ENCODE data around the gene CLCN6. TPM values are rescaled to one million over a fixed set of nuclear protein-coding genes. Genes with fewer than 3 reads are reported as not detected.

Gene CLCN6
- total and polyA plus RNA-seq, 2 of the 13 experiments (the other 11 are each of a cell fraction or from before 2014, with no cell fraction given): 14.9 to 19.3 TPM

- TF ChIP-seq ZNF770 (CRISPR knock-in tag; IDR thresholded peaks at IDR 0.05): peak; percentile 74
- no peak for TF ChIP-seq KLF15 (CRISPR knock-in tag; IDR thresholded peaks at IDR 0.05; ENCODE audit: borderline replicate concordance)
- 0 out of 2 replicates have a peak, but pooled peaks have one; percentile 30 for TF ChIP-seq GFI1 (CRISPR knock-in tag; IDR thresholded peaks at IDR 0.05; ENCODE audit: borderline replicate concordance)
- TF ChIP-seq ZKSCAN1 (IDR thresholded peaks at IDR 0.05; ENCODE audit: low read length): no peak
- TF ChIP-seq TFE3 (CRISPR knock-in tag; IDR thresholded peaks at IDR 0.05): peak; percentile 98
- peak; percentile 94 for TF ChIP-seq ARID4A (CRISPR knock-in tag; IDR thresholded peaks at IDR 0.05; ENCODE audit: borderline replicate concordance)
- TF ChIP-seq IKZF5 (CRISPR knock-in tag; IDR thresholded peaks at IDR 0.05): peak; percentile 93
- TF ChIP-seq ZBTB14 (CRISPR knock-in tag; IDR thresholded peaks at IDR 0.05): no peak
- no peak; the same call in 1 of the 2 replicates for TF ChIP-seq ZNF784 (CRISPR knock-in tag; IDR thresholded peaks at IDR 0.05; ENCODE audit: borderline replicate concordance)
- TF ChIP-seq ZFP37 (CRISPR knock-in tag; IDR thresholded peaks at IDR 0.05; ENCODE audit: borderline replicate concordance): 0 out of 2 replicates have a peak, but pooled peaks have one; percentile 29
- no peak; the same call in 1 of the 2 replicates for TF ChIP-seq HMG20A (CRISPR knock-in tag; IDR thresholded peaks at IDR 0.05; ENCODE audit: borderline replicate concordance)
- 0 out of 2 replicates have a peak, but pooled peaks have one; percentile 62 for TF ChIP-seq REL (CRISPR knock-in tag; conservative IDR thresholded peaks at IDR 0.05)
- TF ChIP-seq ZFP36L1 (CRISPR knock-in tag; IDR thresholded peaks at IDR 0.05): no peak; the same call in 1 of the 2 replicates
- TF ChIP-seq AHR (CRISPR knock-in tag; IDR thresholded peaks at IDR 0.05): no peak; the same call in 1 of the 2 replicates
- TF ChIP-seq NR2F2 (IDR thresholded peaks at IDR 0.05; ENCODE audit: borderline replicate concordance, low read depth): no peak
- TF ChIP-seq GTF2F1 (IDR thresholded peaks at IDR 0.05; ENCODE audit: low read length): 0 out of 2 replicates have a peak, but pooled peaks have one; percentile 51
These were observed at the start of gene CLCN6, which contains the start of gene MTHFR (continued) for GRCh38 chr1:11805422-11806306.

Data from HepG2 (cell line).